Measurements from ENCODE around the gene STRBP.
"Not testable (repeated sequence)": the region's sequence is repeated elsewhere in the genome, so short reads cannot be mapped to it uniquely, and the experiment has no call there.

STRBP gene

GRCh38 chr9:123282362-123283047 lies 14.1 kb upstream of the STRBP start:
- no peak for DNase-seq

GRCh38 chr9:123281659-123282350 lies 13.4 kb upstream of the STRBP start:
- no peak for DNase-seq

DNA sequence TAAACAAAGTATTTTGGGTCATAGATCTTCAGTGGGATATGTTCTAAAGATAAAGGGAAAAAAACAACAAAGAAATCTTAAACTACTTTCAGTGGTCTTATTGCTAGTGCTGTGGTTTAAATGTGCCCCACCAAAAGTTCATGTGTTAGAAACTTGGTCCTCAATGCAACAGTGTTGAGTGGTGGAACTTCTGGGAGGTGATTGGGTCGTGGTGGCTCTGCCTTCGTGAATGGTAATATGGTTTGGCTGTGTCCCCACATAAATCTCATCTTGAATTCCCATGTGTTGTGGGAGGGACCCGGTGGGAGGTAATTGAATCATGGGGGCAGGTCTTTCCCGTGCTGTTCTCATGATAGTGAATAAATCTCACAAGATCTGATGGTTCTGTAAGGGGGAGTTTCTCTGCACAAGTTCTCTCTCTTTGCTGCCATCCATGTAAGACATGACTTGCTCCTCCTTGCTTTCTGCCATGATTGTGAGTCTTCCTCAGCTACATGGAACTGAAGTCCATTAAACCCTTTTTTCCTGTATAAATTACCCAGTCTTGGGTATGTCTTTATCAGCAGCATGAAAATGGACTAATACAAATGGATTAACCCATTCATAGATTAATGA lies 10.6 kb upstream of the STRBP start:
- not testable (repeated sequence) for DNase-seq

GRCh38 chr9:123278361-123278760 lies 10.0 kb upstream of the STRBP start:
- DNase-seq = no peak

DNA sequence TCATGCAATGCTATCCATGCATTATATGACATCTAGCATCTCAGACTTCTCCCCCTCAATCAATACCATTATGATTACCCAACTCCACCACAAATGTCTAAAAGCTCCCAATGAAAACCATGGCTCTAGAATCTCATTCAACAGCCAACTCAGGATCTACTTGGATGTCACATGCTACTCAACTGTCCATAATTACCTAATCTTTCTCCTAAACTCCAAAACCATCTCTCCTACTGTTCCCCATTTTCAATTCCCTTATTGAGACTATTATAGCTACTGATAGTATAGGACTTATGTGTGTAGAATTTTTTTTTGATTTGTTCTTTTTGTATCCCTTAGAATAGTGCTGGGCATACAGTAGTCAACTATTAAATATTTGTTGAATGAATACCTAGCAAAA lies 8.2 kb upstream of the STRBP start:
- no peak for DNase-seq

- not testable (repeated sequence) for DNase-seq
Measured at GRCh38 chr9:123271133-123271532, 2.7 kb upstream of the STRBP start.

DNA sequence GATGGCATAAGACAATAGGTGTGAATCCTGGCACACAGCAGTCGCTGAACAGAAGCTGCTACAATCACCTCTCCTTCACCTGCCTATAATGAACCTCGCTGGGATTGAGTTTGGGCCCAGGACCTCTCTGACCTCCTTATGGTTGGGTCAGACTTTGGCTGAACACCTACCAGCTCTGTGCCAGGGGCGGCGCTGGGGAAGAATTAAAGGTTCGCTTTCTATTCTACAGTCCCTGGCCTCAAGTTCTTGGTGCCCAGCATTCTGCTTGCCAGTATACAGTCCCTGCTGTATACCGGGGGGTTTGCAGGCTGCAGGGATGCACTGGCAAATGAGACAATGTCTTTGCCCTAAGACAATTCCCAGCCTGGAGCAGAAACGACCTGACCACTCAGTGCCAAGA lies 895 bp upstream of the STRBP start:
- DNase-seq = no peak

DNA sequence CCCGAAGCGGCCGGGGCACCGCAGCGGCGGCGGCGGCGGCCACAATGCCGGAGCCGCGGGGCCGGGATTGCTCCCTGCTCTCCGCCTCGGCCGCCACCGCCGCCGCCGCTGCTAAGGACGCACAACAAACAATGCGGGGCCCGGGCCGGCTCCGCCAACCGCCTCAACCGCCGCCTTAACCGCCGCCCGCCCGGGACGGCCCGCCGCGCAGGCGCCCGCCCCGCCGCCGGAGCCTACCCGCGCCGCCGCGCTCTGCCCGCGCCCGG lies 254 bp downstream of the STRBP start:
- DNase-seq = no peak

DNA sequence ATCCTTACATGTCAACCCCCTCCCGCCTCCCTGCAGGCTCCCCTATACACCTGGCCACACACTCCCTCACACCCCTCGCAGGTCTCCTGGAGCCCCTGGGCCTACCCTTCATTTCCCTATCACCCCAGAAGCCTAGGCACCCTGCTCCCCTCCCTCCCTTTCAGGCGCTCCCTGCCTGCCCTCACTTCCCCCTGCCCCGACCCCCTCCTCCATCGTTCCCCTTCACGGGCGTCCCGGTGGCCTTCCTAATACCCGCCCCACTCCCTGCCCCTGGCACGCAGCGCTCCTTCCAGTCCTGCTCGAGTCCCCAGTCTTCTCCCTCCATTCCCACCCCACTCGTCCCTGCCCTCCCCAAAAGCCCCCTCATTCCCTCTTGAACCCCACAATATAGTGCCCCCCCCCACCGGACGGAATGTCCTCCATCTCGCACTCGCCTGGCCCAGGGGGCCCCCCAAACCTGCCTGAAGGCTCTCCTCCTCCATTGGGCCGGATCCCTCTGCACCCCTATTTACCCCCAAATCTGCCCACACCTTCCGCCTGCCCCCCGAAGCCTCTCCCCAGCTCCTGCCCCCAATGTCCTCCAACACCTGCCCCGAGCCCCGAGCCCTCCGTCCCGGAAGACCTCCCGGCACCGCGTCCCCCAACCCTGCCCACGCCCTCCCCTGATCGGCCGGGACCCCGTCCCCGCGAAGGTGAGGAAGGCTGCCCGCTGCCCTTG lies 746 bp downstream of the STRBP start:
- DNase-seq = peak; percentile 4

DNA sequence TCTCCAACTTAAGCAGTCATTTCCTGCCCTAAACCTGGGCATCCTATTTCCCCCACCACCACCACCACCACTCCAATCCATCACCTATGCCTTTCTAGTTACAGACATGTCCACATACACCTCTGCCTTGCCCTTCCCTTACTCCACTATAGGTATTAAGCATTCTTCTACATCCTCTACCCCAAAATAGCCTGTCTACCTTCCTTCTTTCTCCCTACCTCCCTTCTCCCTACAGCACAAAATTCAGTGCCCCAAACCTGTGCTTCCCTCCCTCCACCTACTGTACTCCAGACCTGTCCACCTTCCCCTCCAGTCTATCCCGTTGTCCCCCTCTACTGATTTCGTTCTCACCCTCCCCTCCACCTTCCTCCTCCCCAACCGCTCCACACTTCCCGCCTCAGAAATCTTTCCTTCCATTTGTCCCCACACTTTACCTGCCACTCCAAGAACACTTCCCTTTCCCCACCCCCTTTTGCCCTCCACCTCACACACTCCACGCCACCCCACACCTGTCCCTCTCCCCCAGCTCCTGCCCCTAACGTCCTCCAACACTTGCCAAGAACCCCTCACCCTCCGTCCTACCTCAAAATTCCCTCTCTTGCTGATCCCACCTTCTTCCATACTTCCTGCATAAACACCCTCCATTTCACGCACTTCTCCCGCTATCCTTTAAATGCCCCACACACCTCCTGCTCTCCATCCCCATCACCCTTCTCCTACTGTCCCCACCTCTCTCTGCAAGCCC lies 1.6 kb downstream of the STRBP start:
- no peak for DNase-seq

DNA sequence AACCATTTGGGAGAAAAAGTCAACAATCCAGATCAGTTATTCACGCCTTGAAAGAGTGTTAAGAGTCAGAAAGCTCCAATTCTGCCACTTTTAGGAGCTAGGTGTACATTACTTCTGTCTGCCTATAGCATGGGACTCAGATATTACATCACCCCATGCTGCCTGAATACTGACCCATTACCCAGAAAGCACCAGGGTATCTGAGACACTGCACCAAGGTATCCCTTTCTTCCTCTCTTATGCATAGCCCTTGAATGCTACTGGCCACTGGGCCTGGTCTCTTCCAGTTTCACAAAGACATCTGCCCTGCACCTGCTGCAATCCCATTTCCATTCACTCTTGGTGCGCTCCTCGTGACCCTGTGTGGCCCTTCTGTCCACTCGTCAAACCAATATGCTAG lies 2.6 kb downstream of the STRBP start:
- DNase-seq = no peak

DNA sequence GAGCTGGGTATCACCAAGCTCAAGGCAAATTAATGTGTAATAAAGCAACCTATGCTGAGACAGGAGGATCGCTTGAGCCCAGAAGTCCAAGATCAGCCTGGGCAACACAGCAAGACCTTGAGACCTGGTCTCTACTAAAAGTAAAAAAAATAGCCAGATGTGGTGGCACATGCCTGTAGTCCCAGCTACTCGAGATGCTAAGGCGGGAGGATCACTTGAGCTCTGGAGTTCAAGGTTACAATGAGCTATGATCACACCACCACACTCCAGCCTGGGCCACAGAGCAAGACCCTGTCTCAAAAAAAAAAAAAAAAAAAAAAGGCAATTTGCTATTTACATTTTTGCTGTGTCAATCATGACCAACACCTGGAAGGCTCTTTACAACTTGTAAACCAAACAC lies 5.2 kb downstream of the STRBP start:
- DNase-seq = no peak

- no peak for DNase-seq
Measured at GRCh38 chr9:123262338-123262737, 6.0 kb downstream of the STRBP start.

- no peak for DNase-seq
Measured at GRCh38 chr9:123261006-123261677, 7.2 kb downstream of the STRBP start.

DNA sequence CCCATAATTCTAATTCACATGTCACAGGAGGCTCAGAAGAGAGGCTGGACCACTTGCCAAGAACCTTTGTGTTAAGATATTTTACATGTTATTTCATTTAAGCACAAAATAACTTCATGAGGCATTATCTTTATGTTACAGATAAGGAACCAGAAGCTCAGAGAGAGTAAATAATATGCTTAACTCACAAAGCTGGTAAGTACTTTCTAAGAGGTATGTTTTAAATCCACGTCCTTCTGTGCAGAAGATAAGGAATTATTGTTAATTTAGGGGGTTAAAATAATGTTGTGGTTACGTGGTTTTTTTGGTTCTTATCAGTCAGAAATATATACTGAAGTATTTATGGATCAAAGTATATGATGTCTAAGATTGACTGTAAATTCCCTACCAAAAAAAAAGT lies 8.0 kb downstream of the STRBP start:
- DNase-seq = no peak

GRCh38 chr9:123257276-123257675 lies 11.1 kb downstream of the STRBP start:
- DNase-seq = no peak

GRCh38 chr9:123255718-123256117 lies 12.7 kb downstream of the STRBP start:
- no peak for DNase-seq

DNA sequence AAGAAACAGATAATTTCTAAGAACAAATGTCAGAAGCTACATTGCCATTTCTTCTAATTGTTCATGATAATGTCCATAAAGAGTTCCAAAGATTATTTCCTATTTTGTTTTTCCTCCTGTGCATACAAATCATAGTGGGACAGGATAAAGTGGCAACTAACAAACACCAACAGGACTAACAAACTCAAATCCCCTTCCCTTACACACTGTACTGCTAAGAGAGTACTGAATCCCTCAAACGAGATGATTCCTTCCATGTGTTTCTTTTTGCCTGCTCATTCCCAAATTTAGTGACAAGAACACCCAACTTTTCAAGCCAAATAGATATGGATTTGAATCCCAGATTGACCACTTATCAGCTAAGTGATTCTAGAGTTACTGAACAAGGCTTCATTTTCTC lies 15.2 kb downstream of the STRBP start:
- no peak for DNase-seq

- DNase-seq = no peak
Measured at GRCh38 chr9:123251741-123252140, 16.6 kb downstream of the STRBP start.

DNA sequence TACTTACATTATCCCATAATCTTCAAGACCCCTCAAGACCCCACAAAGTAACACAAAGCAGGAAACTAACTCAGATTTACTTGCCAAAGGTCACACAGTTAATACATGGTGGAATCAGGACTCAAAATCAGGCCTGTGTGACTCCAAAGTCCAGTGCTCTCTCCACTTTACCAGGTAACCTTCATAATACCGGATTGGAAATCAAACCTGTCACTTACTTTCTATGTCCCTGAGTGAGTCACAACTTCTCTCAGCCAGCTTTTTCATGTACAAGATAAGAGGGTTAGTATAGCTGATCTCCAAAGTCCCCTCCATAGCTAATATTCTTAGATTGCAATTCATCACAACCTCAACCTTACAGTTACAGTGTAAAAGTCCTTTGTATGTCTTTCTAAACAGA lies 17.1 kb downstream of the STRBP start:
- no peak for DNase-seq

GRCh38 chr9:123250504-123250903 lies 17.9 kb downstream of the STRBP start:
- DNase-seq = no peak

DNA sequence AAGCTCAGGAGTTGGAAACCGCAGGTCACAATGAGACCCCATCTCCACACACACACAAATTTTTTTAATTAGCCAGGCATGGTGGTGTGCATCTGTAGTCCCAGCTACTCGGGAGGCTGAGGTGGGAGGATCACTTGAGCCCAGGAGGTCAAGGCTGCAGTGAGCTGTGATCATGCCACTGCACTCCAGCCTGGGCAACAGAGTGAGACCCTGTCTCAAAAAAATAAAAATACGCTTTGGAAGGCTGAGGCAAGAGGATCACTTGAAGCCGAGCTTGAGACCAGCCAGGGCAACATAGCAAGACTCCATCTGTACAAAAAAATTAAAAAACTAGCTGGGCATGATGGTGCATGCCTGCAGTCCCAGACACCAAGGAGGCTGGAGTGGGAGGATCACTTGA lies 19.2 kb downstream of the STRBP start:
- not testable (repeated sequence) for DNase-seq

GRCh38 chr9:123248630-123249029 lies 19.8 kb downstream of the STRBP start:
- DNase-seq = no peak

Data from activated naive CD4-positive, alpha-beta T cell treated with Interleukin-2 at 50 U/mL for 16 hours (primary cell).